NCI-H128 (cell line): Measurements from ENCODE around the gene MAP2K2.

ENCODE experiments used
- DNase-seq: peaks from one replicate; lab custom pipeline; 2025; ENCODE audit not compliant: unreplicated experiment; lab: John Stamatoyannopoulos, UW

Gene MAP2K2

DNA sequence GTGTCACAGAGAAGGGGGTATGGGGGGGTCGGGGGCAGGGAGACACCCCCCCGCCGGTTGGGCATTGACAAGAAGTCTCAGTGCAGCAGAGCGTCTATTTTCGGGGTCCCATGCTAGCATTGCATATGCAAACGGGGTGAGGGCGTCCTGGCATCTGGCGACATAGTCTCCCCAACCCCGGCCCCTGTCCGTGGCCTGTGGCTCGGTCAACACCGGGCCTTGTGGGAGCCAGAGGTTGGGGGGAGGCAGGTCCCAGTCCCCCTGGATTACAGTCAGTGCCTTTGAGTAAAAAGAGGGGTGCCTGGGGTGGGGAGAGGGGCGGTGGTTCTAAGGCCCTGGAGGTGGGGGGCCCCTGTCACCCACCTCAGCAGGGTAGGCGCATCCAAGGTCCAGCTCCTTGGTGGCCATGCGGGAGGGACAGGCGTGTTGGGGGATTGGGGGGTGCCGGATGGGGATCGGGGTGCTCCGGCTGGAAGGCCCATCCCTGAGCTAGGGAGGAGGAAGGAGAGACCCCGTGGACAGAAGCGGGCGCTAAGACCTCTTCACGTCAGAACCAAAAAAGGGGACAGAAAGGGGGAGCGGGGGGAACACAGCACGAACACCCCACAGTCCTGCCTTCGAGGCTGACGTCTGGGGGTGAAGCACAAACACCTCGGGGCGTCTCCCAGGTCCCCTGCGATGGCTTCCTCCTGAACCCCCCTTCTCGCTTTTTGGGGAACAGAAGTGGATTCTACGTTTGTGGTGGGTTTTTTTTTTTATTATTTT, 78.1 kb downstream of the MAP2K2 start:
- no peak for DNase-seq

DNA sequence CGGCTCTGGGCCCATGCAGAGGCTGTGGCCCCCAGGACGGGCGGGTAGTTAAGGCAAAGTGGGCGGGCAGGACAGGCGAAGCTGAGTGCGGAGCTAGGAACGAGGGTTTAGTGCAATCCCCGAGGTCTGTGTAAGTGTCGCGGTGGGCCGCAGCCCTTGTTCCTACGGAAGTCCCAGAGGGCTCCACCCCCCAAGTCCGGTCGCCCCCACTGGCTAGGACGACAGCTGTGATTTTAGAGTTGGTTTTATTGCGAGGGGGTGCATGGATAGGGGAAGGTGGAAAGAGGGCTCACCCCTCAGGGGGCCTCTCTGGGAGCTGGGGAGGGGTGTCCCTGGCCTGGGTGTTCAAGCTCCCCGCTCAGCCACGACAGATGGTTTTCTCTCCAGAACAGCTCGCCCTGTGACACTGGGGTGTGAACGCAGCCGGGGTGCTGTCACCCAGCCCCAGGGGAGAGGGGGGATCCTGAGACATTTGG, 78.9 kb downstream of the MAP2K2 start:
- no peak for DNase-seq

DNA sequence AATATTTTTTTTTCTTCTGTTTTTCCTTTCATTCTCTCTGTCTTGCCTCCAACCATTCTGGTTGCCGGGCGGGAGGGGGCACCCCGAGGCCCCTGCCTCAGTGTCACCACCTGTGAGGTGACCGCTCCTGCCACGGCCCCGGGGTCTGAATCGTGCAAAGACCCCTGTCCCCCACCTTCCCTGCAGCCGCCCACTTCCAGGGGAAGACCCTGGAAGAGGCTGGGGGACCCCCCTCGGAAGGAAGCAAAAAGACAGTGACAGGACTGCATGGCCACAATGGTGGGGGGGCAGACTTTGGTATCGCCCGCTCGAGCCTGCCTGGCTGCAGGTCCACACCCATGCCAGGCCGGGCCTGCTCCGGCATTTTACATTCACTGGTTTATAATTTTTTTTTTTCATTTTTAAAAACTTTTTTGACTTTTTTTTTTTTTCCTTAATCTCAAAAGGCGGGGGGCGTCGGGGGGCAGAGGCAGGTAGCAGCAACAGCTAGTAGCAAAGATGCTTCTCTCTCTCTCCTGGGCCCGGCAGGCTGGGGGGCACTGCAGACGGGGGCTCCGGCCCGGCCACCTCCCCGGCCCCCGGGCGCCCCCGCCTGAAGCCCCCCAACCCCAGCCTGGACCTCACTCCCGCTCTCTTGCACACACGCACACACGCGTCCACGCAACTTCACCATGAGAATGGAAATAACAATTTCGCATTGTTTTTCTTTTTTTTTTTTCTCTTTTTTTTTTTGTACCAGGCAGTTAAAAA, 79.8 kb downstream of the MAP2K2 start:
- no peak for DNase-seq

DNA sequence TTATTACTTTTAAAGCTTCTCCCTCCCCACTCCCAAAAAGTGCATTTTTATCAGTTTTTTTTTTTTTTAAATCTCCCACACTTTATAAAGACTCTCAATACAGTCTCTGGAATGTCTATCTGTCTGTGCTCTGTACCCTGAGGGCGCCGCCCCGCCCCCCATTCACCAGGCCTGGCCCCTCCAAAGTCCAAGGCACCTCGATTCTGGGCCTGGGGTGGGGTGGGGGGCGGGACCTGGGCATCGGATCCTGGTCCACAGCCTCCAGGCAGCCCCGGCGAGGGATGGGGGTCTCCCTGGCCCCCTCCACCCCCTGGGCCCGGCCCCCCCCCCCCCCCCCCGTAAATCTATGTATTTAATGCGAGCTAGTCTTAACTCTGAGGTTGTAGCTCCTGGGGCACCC, 80.5 kb downstream of the MAP2K2 start:
- no peak for DNase-seq

DNA sequence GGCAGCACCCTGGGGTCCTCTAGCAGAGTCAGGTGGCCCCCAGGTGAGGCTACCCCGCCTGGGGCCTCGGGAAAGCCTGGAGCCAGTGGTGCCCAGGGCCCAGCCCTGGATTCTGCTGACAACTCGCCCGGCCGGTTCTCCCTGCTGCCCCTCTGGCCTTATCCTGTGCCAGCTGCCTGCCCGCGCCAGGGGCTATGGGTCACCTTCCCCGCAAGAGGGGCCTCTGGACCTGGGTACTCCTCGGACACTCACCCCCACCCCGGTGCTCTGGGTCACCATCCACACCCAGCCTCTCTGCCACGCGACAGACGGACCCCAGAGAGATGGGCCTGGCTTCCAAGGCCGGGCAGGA, 81.2 kb downstream of the MAP2K2 start:
- DNase-seq = no peak

DNA sequence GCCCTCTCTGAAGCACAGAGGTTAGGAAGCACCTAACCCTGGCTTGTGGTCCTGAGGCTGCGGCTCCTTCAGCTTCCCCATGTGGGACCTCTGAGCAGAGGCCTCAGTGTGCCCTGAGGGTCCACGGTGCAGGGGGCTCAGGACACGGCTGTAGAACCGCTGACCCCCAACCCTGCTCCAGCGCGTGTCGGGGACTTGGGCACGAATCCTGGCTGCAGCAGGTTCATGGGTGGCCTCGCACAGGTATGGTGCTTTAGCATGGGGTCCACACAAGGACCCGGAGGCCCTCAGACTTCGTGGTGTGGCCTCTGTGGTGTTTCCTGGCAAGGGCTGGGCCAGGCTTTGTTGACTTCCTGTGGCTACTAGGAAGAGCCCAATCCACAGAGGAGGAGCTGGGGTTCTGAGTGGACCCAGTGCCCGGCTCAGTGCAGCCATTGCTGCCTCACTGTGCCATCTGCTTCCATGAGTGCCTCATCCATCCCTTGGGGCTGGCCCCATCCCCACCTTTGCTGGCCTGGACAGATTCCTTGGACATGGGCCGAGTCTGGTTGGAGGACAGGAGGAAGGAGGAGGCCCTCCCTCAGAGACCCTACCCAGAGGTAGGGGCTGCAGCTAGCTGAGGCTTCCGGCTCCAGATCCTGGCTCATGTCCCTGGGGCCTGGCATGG, 81.7 kb downstream of the MAP2K2 start:
- no peak for DNase-seq
